Trophoblast cell (in vitro differentiated cells and primary cell): ENCODE measurements around the gene PITPNM1.

Experiments
- DNase-seq, 2 donors: peaks; one replicate each; pipeline ENCODE4 v3.0.0-alpha.2; 2016
- H2AFZ ChIP-seq: 2 replicates; pipeline ENCODE4 v1.6.1; 2013; ENCODE audit warnings: low read length, moderate library complexity, mild to moderate bottlenecking; ENCODE audit not compliant: insufficient read depth, poor library complexity
- H2AK5ac ChIP-seq: 2 replicates; pipeline ENCODE4 v1.6.1; 2013; ENCODE audit warnings: mild to moderate bottlenecking, low read length
- H2BK120ac ChIP-seq: 2 replicates; pipeline ENCODE4 v1.6.1; 2013; ENCODE audit warnings: low read length, mild to moderate bottlenecking, moderate library complexity; ENCODE audit not compliant: insufficient read depth, poor library complexity
- H2BK12ac ChIP-seq: 2 replicates; pipeline ENCODE4 v1.6.1; 2013; ENCODE audit warnings: mild to moderate bottlenecking, low read length, moderate library complexity
- H2BK5ac ChIP-seq: 2 replicates; pipeline ENCODE4 v1.6.1; 2013; ENCODE audit warnings: low read length, low read depth, moderate library complexity, mild to moderate bottlenecking; ENCODE audit not compliant: poor library complexity
- H3K14ac ChIP-seq: 2 replicates; pipeline ENCODE4 v1.6.1; 2013; ENCODE audit warnings: mild to moderate bottlenecking, low read length
- H3K18ac ChIP-seq: 2 replicates; pipeline ENCODE4 v1.6.1; 2013; ENCODE audit warnings: mild to moderate bottlenecking, low read length
- H3K23ac ChIP-seq: 2 replicates; pipeline ENCODE4 v1.6.1; 2013; ENCODE audit warnings: low read length
- H3K27ac ChIP-seq: 2 replicates; pipeline ENCODE4 v1.5.1; 2013; ENCODE audit warnings: low read depth, mild to moderate bottlenecking, inconsistent platforms, low read length, moderate library complexity
- H3K27me3 ChIP-seq: 2 replicates; pipeline ENCODE4 v1.6.1; 2013; ENCODE audit warnings: inconsistent platforms, mild to moderate bottlenecking, low read length, moderate library complexity; ENCODE audit not compliant: insufficient read depth
- H3K36me3 ChIP-seq, 2 experiments: 1 replicate in 1 of 2; 2 replicates in 1 of 2; pipeline ENCODE4 v1.6.1; 2013; ENCODE audit warnings: low read length in 2 of 2, mild to moderate bottlenecking in 2 of 2, moderate library complexity in 1 of 2; ENCODE audit not compliant: insufficient read depth in 2 of 2, control insufficient read depth in 1 of 2
- H3K4ac ChIP-seq: 2 replicates; pipeline ENCODE4 v1.6.1; 2013; ENCODE audit warnings: low read depth, mild to moderate bottlenecking, low read length, moderate library complexity
- H3K4me1 ChIP-seq, 2 experiments: 1 replicate in 1 of 2; 2 replicates in 1 of 2; pipeline ENCODE4 v1.6.1; 2013; ENCODE audit warnings: low read length in 2 of 2, mild to moderate bottlenecking in 2 of 2, moderate library complexity in 1 of 2; ENCODE audit not compliant: insufficient read depth in 2 of 2, control insufficient read depth in 1 of 2
- H3K4me2 ChIP-seq: 2 replicates; pipeline ENCODE4 v1.6.1; 2013; ENCODE audit warnings: inconsistent platforms, mild to moderate bottlenecking, low read length, moderate library complexity
- H3K4me3 ChIP-seq: 2 replicates; pipeline ENCODE4 v1.5.1; 2013; ENCODE audit warnings: mild to moderate bottlenecking, low read depth, low read length, inconsistent platforms
- H3K79me1 ChIP-seq: one replicate; pipeline ENCODE4 v1.6.1; 2013; ENCODE audit warnings: low read length
- H3K79me2 ChIP-seq: 2 replicates; pipeline ENCODE4 v1.6.1; 2013; ENCODE audit warnings: low read length, mild to moderate bottlenecking; ENCODE audit not compliant: control insufficient read depth, insufficient read depth, poor library complexity
- H3K9ac ChIP-seq: 2 replicates; pipeline ENCODE4 v1.6.1; 2013; ENCODE audit warnings: mild to moderate bottlenecking, low read length
- H3K9me3 ChIP-seq: 2 replicates; pipeline ENCODE4 v1.6.1; 2013; ENCODE audit warnings: low read depth, mild to moderate bottlenecking, control low read depth, inconsistent platforms, low read length; ENCODE audit not compliant: insufficient read depth
- H4K12ac ChIP-seq: 2 replicates; pipeline ENCODE4 v1.6.1; 2013; ENCODE audit warnings: low read depth, mild to moderate bottlenecking, low read length, moderate library complexity
- H4K8ac ChIP-seq: 2 replicates; pipeline ENCODE4 v1.6.1; 2013; ENCODE audit warnings: low read depth, mild to moderate bottlenecking, low read length, moderate library complexity
- H4K91ac ChIP-seq: one replicate; pipeline ENCODE4 v1.6.1; 2013; ENCODE audit warnings: low read depth, mild to moderate bottlenecking, low read length, moderate library complexity
- WGBS: extraction: QIAGEN DNeasy Blood & Tissue Kit; methylation state at CpG from one replicate; pipeline ENCODE4 v1.1.7; 2013; ENCODE audit warnings: missing lambda C conversion rate; ENCODE audit not compliant: insufficient read length, insufficient coverage; ENCODE audit errors: extremely low coverage; 5-methylcytosine and 5-hydroxymethylcytosine counted together

PITPNM1 gene

DNA sequence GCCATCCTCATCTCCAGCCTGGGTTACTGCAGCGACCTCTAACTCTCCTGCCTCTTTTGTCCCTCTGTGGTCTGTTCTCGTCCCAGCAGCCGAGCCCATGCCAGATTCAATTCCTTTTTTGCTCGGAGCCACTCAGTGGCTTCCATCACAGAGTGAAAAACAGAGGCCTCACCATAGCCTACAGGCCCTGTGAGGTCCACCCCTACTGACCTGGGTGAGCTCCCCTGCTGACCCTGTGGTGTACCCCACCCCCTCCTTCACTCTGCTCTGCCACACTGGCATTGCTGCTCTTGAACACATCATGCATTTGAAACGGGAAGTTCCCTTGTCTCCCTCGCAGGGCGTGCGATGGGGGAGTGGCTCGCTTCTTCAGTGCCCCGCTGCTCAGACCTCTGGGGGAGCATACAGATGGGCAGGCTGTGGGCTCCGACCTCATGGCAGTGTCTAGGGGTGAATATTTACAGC, 20.3 kb downstream of the PITPNM1 start:
- no CpG with 5 or more reads among the region's 11 CpGs for WGBS
- H4K91ac ChIP-seq: no peak overlapping the region

DNA sequence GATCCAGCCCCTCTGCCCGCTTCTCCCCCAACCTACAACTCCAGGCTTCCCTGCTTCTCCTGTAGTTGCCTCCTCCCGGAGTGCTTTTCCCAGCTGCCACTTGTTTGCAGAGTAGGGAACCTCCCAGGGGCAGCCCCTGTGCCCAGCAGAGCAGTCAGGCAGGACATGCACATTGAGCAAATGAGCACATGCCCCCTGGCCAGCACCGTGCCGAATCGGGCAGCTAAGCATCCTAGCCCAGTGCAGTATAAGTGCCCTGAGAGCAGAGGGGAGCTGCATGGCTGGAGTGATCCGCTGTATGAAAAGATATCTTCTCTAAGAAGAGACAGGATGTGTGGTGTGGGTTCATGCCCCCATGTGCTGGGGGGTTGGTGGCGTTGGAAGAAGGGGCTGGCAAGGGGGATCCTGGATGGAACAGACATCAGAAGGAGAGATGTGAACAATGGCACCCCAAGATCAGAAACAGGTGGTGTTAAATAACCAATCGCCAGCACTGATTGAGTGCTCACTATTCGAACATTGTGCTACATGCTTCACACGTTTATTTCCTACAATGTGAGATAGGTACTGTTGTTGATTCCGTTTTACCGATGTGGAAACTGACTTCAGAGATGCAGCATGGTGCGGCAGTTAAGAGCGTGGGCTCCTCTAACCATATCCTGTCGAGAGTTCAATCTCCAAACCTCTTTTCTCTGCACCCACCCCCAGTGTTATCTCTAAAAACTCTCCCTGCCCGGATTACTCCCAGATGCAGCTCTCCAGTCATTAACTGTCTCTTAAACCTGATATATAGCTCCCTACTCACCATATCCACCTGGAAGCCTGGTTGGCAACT, 21.1 kb downstream of the PITPNM1 start:
- Histone ChIP-seq H4K8ac (no peak overlapping the region), H3K79me2 (peaks cover 2% of the 10 kb centered on the region), H2AFZ (no peak overlapping the region), H3K27me3 (no peaks in the 10 kb centered on the region), H3K9me3 (peaks cover 2% of the 10 kb centered on the region), H3K4me3 (no peak overlapping the region), H4K12ac (no peak overlapping the region), H3K14ac (no peak overlapping the region), H2BK5ac (no peak overlapping the region), H3K9ac (no peak overlapping the region), H3K27ac (no peak overlapping the region), H3K4me2 (no peak overlapping the region), H3K4ac (no peak overlapping the region), H2AK5ac (no peak overlapping the region), H3K18ac (no peak overlapping the region), H2BK12ac (no peak overlapping the region), H3K79me1 (peaks cover 8% of the 10 kb centered on the region), H3K4me1 (peaks cover 6 to 11% of the 10 kb centered on the region in 2 experiments), H4K91ac (no peak overlapping the region), H3K23ac (no peak overlapping the region), H3K36me3 (peaks cover 6 to 8% of the 10 kb centered on the region in 2 experiments), H2BK120ac (no peak overlapping the region)
- no peak for DNase-seq
- no CpG with 5 or more reads among the region's 16 CpGs for WGBS

More for the DNA sequence above, 20.3 kb downstream of the PITPNM1 start:
- H3K79me1 ChIP-seq: peaks cover 8% of the 10 kb centered on the region
- H3K18ac ChIP-seq: no peak overlapping the region
- no peak overlapping the region for H3K4me2 ChIP-seq
- no peak overlapping the region for H2BK5ac ChIP-seq
- H3K4me1 ChIP-seq: peaks cover 6 to 11% of the 10 kb centered on the region in 2 experiments
- peaks cover 2% of the 10 kb centered on the region for H3K9me3 ChIP-seq
- no peak overlapping the region for H3K14ac ChIP-seq
- no peak overlapping the region for H2BK120ac ChIP-seq
- no peak overlapping the region for H2AFZ ChIP-seq
- H4K8ac ChIP-seq: no peak overlapping the region
- no peak for DNase-seq
- H3K36me3 ChIP-seq: peaks cover 14 to 16% of the 10 kb centered on the region in 2 experiments
- H2BK12ac ChIP-seq: no peak overlapping the region
- no peak overlapping the region for H3K23ac ChIP-seq
- no peak overlapping the region for H3K27ac ChIP-seq
- no peaks in the 10 kb centered on the region for H3K27me3 ChIP-seq
- peaks cover 2% of the 10 kb centered on the region for H3K79me2 ChIP-seq
- no peak overlapping the region for H3K4me3 ChIP-seq
- H2AK5ac ChIP-seq: no peak overlapping the region
- H3K4ac ChIP-seq: no peak overlapping the region
- no peak overlapping the region for H3K9ac ChIP-seq
- H4K12ac ChIP-seq: no peak overlapping the region

DNA sequence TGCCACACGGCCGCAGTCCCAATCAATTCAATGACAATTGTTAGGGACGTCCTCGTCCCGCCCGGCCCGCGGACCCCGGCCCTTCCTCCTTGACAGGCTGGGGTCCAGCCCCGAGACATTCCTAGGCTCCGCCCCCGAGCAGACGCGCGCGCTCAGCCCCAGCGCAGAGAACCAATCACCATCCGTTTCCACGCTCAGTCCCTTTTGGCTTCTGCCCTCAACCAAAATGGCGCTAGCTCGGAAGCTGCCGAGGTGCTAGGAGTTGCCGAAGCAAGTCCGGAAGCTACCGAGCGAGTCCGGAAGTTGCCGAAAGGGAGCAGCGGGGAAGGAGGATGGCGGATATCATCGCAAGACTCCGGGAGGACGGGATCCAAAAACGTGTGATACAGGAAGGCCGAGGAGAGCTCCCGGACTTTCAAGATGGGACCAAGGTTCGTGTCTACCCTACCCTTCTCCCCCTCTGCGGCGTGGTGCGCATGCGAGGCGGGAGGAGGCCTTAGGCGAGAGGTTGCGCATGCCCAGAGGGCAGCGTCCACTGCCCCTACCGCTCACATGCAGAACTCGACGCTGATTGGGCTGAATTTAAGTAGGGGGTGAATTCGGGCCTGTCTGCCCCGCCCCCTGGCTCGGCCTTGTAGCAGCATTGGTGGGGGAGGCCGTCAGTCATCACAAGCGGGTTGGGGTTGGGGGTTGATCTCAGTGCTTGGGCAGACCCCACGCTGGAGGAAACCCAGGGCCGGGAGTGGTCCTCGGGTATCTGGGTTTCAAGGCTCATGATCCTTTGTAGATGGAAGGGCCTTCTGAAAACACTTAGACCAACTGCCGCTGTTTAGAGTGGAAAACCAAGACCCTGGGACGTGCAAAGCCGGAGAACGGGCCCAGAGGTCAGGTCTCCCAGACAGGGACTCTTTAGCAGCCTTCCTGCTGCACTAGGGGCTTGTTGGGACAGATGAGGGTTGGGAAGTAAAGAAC, 22.1 kb downstream of the PITPNM1 start, which contains the start of gene AIP:
Gene AIP, plus strand, starts transcription at position 200 of the 972 bp plus-strand sequence. Its CDS starts 133 bp downstream, at position 333.
- peak within 1 kb of the TSS; percentile 58 for H3K18ac ChIP-seq
- peak within 1 kb of the TSS; percentile 58 for H4K91ac ChIP-seq
- H3K79me2 ChIP-seq: peaks cover 2% of the 10 kb centered on the region
- H2BK120ac ChIP-seq: peak within 1 kb of the TSS; percentile 43
- peak within 1 kb of the TSS; percentile 97 for H4K8ac ChIP-seq
- peaks cover 6 to 11% of the 10 kb centered on the region in 2 experiments for H3K4me1 ChIP-seq
- peak within 1 kb of the TSS; percentile 63 for H3K9ac ChIP-seq
- no CpG with 5 or more reads among the region's 60 CpGs for WGBS
- peaks cover 4 to 5% of the 10 kb centered on the region in 2 experiments for H3K36me3 ChIP-seq
- no peak within 1 kb of the TSS for H3K27ac ChIP-seq
- H2BK5ac ChIP-seq: peak within 1 kb of the TSS; percentile 24
- H3K4me3 ChIP-seq: peak within 1 kb of the TSS; percentile 77
- peaks cover 8% of the 10 kb centered on the region for H3K79me1 ChIP-seq
- peak within 1 kb of the TSS; percentile 38 for H3K4ac ChIP-seq
- peaks cover 2% of the 10 kb centered on the region for H3K9me3 ChIP-seq
- no peak within 1 kb of the TSS for H3K23ac ChIP-seq
- H2BK12ac ChIP-seq: no peak within 1 kb of the TSS
- peak; percentile 99 to 100 for DNase-seq
- H3K14ac ChIP-seq: peak within 1 kb of the TSS; percentile 58
- H4K12ac ChIP-seq: peak within 1 kb of the TSS; percentile 86
- peak within 1 kb of the TSS; percentile 68 for H3K4me2 ChIP-seq
- H3K27me3 ChIP-seq: no peaks in the 10 kb centered on the region
- peak within 1 kb of the TSS; percentile 80 for H2AK5ac ChIP-seq
- peak within 1 kb of the TSS; percentile 81 for H2AFZ ChIP-seq

DNA sequence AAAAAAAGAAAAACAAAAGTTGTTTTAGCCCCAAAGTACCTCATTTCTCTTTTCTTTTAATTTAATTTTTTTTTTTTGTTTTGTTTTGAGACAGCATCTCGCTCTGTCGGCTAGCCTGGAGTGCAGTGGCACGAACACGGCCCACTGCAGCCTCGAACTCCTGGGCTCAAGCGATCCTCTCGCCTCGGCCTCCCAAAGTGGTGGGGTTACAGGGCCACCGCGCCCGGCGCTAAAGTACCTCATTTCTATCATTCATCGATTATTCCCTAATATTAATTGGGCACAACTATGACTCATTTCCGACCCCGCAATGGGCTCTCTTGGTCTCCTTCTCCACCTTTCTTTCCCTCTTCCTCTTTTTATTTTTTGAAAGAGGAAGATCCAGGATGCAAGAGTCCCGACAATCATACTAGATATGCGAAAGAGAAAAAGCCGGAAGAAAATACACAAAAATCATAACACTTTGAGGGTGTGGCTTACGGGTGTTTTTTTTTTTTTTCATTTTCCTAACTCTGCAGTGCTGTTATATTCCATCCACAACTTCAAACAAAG, 22.8 kb downstream of the PITPNM1 start:
- Histone ChIP-seq H3K4me3 (peak overlapping the region; percentile 53), H3K36me3 (peaks cover under 1 to 3% of the 10 kb centered on the region in 2 experiments), H3K4ac (no peak overlapping the region), H2BK12ac (no peak overlapping the region), H3K4me2 (peak overlapping the region; percentile 67), H4K91ac (peak overlapping the region; percentile 35), H3K79me2 (peaks cover 2% of the 10 kb centered on the region), H2BK5ac (no peak overlapping the region), H4K8ac (peak overlapping the region; percentile 97), H3K27ac (no peak overlapping the region), H3K9ac (no peak overlapping the region), H3K79me1 (peaks cover 8% of the 10 kb centered on the region), H2AFZ (no peak overlapping the region), H2AK5ac (peak overlapping the region; percentile 80), H3K14ac (peak overlapping the region; percentile 42), H3K4me1 (peaks cover 6 to 11% of the 10 kb centered on the region in 2 experiments), H3K27me3 (no peaks in the 10 kb centered on the region), H4K12ac (peak overlapping the region; percentile 86), H3K9me3 (peaks cover 2% of the 10 kb centered on the region), H3K18ac (no peak overlapping the region), H2BK120ac (peak overlapping the region; percentile 18), H3K23ac (no peak overlapping the region)
- no CpG with 5 or more reads among the region's 19 CpGs for WGBS
- no peak for DNase-seq
